ENCODE results near the gene TMEM39B.
"Not testable (repeated sequence)": the region's sequence is repeated elsewhere in the genome, so short reads cannot be mapped to it uniquely, and the experiment has no call there.

The TMEM39B gene

DNA sequence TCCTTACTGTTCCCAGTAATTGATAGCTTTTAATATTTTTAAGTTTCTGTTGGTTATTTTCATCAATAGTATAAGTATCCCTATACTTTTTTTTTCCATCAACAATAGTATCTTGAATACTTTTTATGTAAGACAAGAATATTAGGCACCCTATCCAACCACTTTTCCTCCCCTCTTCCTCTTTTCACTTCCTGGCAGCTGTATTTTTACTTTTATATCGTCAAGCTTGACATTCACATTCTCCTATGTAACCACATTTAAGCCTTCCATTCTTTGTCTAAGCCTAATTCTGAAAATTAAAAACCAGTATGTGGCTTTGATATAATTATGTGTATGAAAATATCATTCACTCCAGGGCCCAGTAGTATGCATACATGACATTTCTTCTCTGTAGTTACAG lies 9.3 kb downstream of the TMEM39B start:
- H3K27ac ChIP-seq (ENCODE audit: low read length, poor library complexity, severe bottlenecking): no peak overlapping the region
- H4K91ac ChIP-seq (ENCODE audit: low read length): no peak overlapping the region
- H2BK5ac ChIP-seq (ENCODE audit: low read depth, low read length, poor library complexity, severe bottlenecking): no peak overlapping the region
- H2AFZ ChIP-seq (ENCODE audit: low read depth, low read length): no peak overlapping the region
- DNase-seq: no peak
- H2BK15ac ChIP-seq (ENCODE audit: low read depth, poor library complexity, severe bottlenecking): no peak overlapping the region
- H3K36me3 ChIP-seq (ENCODE audit: control insufficient read depth in 1 of 2, insufficient read depth in 2 of 2, low read depth in 1 of 2, low read length in 2 of 2): peaks cover 42 to 65% of the 10 kb centered on the region in 2 experiments
- H3K4ac ChIP-seq (ENCODE audit: low read depth in 1 of 2, low read length in 2 of 2): no peak overlapping the region
- no peak overlapping the region for H4K8ac ChIP-seq (ENCODE audit: low read length)
- no peak overlapping the region for H3K9ac ChIP-seq (ENCODE audit: low read length)
- H3K14ac ChIP-seq (ENCODE audit: low read length in 2 of 2): no peak overlapping the region
- no peak overlapping the region for H2BK12ac ChIP-seq (ENCODE audit: low read length in 2 of 2)
- no peak overlapping the region for H3K4me2 ChIP-seq (ENCODE audit: low read length, poor library complexity, severe bottlenecking)
- peaks cover 2% of the 10 kb centered on the region for H3K4me1 ChIP-seq (ENCODE audit: control insufficient read depth, insufficient read depth, low read depth, low read length)
- H3K18ac ChIP-seq (ENCODE audit: low read depth in 1 of 2, low read length in 2 of 2): no peak overlapping the region
- H2AK5ac ChIP-seq (ENCODE audit: low read length, severe bottlenecking): no peak overlapping the region
- no peak overlapping the region for H2BK120ac ChIP-seq (ENCODE audit: low read depth, low read length)
- 100% methylated on average over 1 of the region's 1 CpG for WGBS
- H3K27me3 ChIP-seq (ENCODE audit: control insufficient read depth in 1 of 2, insufficient read depth in 1 of 2, low read length in 2 of 2): no peaks in the 10 kb centered on the region
- H3K4me3 ChIP-seq (ENCODE audit: insufficient read depth in 1 of 2, low read depth in 1 of 2, low read length in 2 of 2): no peak overlapping the region
- no peak overlapping the region for H3K23ac ChIP-seq (ENCODE audit: low read length in 2 of 2)
- H3K79me1 ChIP-seq (replicated peaks; ENCODE audit: low read length, poor library complexity, severe bottlenecking): peaks cover 24% of the 10 kb centered on the region
- H3K9me3 ChIP-seq (ENCODE audit: control insufficient read depth, low read length): no peaks in the 10 kb centered on the region

DNA sequence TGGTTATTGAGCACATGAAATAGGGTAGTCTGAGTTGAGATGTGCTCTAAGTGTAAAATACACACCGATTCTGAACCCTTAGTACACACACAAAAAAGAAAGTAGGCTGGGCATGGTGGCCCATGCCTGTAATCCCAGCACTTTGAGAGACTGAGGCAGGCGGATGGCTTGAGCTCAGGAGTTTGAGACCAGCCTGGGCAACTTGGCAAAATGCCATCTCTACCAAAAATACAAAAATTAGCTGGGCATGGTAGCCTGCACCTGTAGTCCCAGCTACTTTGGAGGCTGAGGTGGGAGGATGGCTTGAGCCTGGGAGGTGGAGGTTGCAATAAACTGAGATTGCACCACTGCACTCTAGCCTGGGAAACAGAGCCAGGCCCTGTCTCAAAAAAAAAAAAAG lies 13.6 kb downstream of the TMEM39B start:
- H3K9ac ChIP-seq (ENCODE audit: low read length); H2BK15ac ChIP-seq (ENCODE audit: low read depth, poor library complexity, severe bottlenecking); H3K27ac ChIP-seq (ENCODE audit: low read length, poor library complexity, severe bottlenecking); H4K91ac ChIP-seq (ENCODE audit: low read length); H3K14ac ChIP-seq (ENCODE audit: low read length in 2 of 2); H3K4me1 ChIP-seq (ENCODE audit: control insufficient read depth, insufficient read depth, low read depth, low read length); H4K8ac ChIP-seq (ENCODE audit: low read length); H2BK12ac ChIP-seq (ENCODE audit: low read length in 2 of 2); H2BK5ac ChIP-seq (ENCODE audit: low read depth, low read length, poor library complexity, severe bottlenecking); H3K4me2 ChIP-seq (ENCODE audit: low read length, poor library complexity, severe bottlenecking); H3K18ac ChIP-seq (ENCODE audit: low read depth in 1 of 2, low read length in 2 of 2); H2AK5ac ChIP-seq (ENCODE audit: low read length, severe bottlenecking); H3K4ac ChIP-seq (ENCODE audit: low read depth in 1 of 2, low read length in 2 of 2); DNase-seq; H3K27me3 ChIP-seq (ENCODE audit: control insufficient read depth in 1 of 2, insufficient read depth in 1 of 2, low read length in 2 of 2); H2AFZ ChIP-seq (ENCODE audit: low read depth, low read length); H3K23ac ChIP-seq (ENCODE audit: low read length in 2 of 2); H2BK120ac ChIP-seq (ENCODE audit: low read depth, low read length); H3K9me3 ChIP-seq (ENCODE audit: control insufficient read depth, low read length); H3K4me3 ChIP-seq (ENCODE audit: insufficient read depth in 1 of 2, low read depth in 1 of 2, low read length in 2 of 2): not testable (repeated sequence)
- H3K36me3 ChIP-seq (ENCODE audit: control insufficient read depth in 1 of 2, insufficient read depth in 2 of 2, low read depth in 1 of 2, low read length in 2 of 2): peaks cover 39 to 56% of the 10 kb centered on the region in 2 experiments
- H3K79me1 ChIP-seq (replicated peaks; ENCODE audit: low read length, poor library complexity, severe bottlenecking): peaks cover 13% of the 10 kb centered on the region
- WGBS: 92% methylated on average over 2 of the region's 2 CpGs

DNA sequence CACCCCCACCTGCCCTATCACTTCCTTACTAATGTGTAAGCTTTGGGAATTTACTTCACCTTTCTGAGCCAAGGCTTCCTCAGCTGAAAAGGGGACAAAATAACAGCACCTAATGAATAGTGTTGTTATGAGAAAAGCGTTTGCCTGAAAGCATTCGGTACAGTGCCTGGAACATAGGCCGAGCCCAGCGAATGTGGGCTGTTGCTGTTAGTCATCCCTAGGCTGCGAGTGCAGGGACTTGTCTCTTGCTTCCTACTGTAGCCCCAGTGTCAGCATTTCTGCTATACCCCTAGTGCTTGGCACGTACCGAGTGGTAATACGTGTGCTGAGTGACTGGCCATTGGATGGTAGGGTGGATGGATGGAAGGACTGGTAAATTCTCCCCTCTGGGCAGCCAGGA lies 18.4 kb downstream of the TMEM39B start:
- Histone ChIP-seq H3K27ac (ENCODE audit: low read length, poor library complexity, severe bottlenecking) (no peak overlapping the region), H3K79me1 (replicated peaks; ENCODE audit: low read length, poor library complexity, severe bottlenecking) (peaks cover 4% of the 10 kb centered on the region), H3K4ac (ENCODE audit: low read depth in 1 of 2, low read length in 2 of 2) (no peak overlapping the region), H3K23ac (ENCODE audit: low read length in 2 of 2) (no peak overlapping the region), H3K9ac (ENCODE audit: low read length) (no peak overlapping the region), H2BK5ac (ENCODE audit: low read depth, low read length, poor library complexity, severe bottlenecking) (no peak overlapping the region), H4K8ac (ENCODE audit: low read length) (no peak overlapping the region), H2BK15ac (ENCODE audit: low read depth, poor library complexity, severe bottlenecking) (no peak overlapping the region), H3K4me3 (ENCODE audit: insufficient read depth in 1 of 2, low read depth in 1 of 2, low read length in 2 of 2) (no peak overlapping the region), H3K9me3 (ENCODE audit: control insufficient read depth, low read length) (no peaks in the 10 kb centered on the region), H3K36me3 (ENCODE audit: control insufficient read depth in 1 of 2, insufficient read depth in 2 of 2, low read depth in 1 of 2, low read length in 2 of 2) (peaks cover 57 to 63% of the 10 kb centered on the region in 2 experiments), H2AK5ac (ENCODE audit: low read length, severe bottlenecking) (no peak overlapping the region), H3K14ac (ENCODE audit: low read length in 2 of 2) (no peak overlapping the region), H2BK12ac (ENCODE audit: low read length in 2 of 2) (no peak overlapping the region), H3K4me1 (ENCODE audit: control insufficient read depth, insufficient read depth, low read depth, low read length) (no peaks in the 10 kb centered on the region), H2BK120ac (ENCODE audit: low read depth, low read length) (no peak overlapping the region), H2AFZ (ENCODE audit: low read depth, low read length) (no peak overlapping the region), H4K91ac (ENCODE audit: low read length) (no peak overlapping the region), H3K18ac (ENCODE audit: low read depth in 1 of 2, low read length in 2 of 2) (no peak overlapping the region), H3K4me2 (ENCODE audit: low read length, poor library complexity, severe bottlenecking) (no peak overlapping the region), H3K27me3 (ENCODE audit: control insufficient read depth in 1 of 2, insufficient read depth in 1 of 2, low read length in 2 of 2) (no peaks in the 10 kb centered on the region)
- DNase-seq: no peak
- 98% methylated on average over 8 of the region's 8 CpGs for WGBS

- Histone ChIP-seq H3K79me1 (replicated peaks; ENCODE audit: low read length, poor library complexity, severe bottlenecking) (peaks cover 2% of the 10 kb centered on the region), H3K23ac (ENCODE audit: low read length in 2 of 2) (peak overlapping the region in 1 of 2 experiments; percentile 40), H3K9ac (ENCODE audit: low read length) (no peak overlapping the region), H4K91ac (ENCODE audit: low read length) (no peak overlapping the region), H2BK12ac (ENCODE audit: low read length in 2 of 2) (no peak overlapping the region), H3K4me1 (ENCODE audit: control insufficient read depth, insufficient read depth, low read depth, low read length) (no peaks in the 10 kb centered on the region), H2AFZ (ENCODE audit: low read depth, low read length) (no peak overlapping the region), H3K27me3 (ENCODE audit: control insufficient read depth in 1 of 2, insufficient read depth in 1 of 2, low read length in 2 of 2) (no peaks in the 10 kb centered on the region), H4K8ac (ENCODE audit: low read length) (no peak overlapping the region), H2BK5ac (ENCODE audit: low read depth, low read length, poor library complexity, severe bottlenecking) (no peak overlapping the region), H3K27ac (ENCODE audit: low read length, poor library complexity, severe bottlenecking) (no peak overlapping the region), H2BK120ac (ENCODE audit: low read depth, low read length) (no peak overlapping the region), H2BK15ac (ENCODE audit: low read depth, poor library complexity, severe bottlenecking) (no peak overlapping the region), H3K4ac (ENCODE audit: low read depth in 1 of 2, low read length in 2 of 2) (no peak overlapping the region), H3K36me3 (ENCODE audit: control insufficient read depth in 1 of 2, insufficient read depth in 2 of 2, low read depth in 1 of 2, low read length in 2 of 2) (peaks cover 57 to 62% of the 10 kb centered on the region in 2 experiments), H3K4me3 (ENCODE audit: insufficient read depth in 1 of 2, low read depth in 1 of 2, low read length in 2 of 2) (no peak overlapping the region), H3K14ac (ENCODE audit: low read length in 2 of 2) (no peak overlapping the region), H3K4me2 (ENCODE audit: low read length, poor library complexity, severe bottlenecking) (no peak overlapping the region), H2AK5ac (ENCODE audit: low read length, severe bottlenecking) (no peak overlapping the region), H3K9me3 (ENCODE audit: control insufficient read depth, low read length) (no peaks in the 10 kb centered on the region), H3K18ac (ENCODE audit: low read depth in 1 of 2, low read length in 2 of 2) (no peak overlapping the region)
- no peak for DNase-seq
- 97% methylated on average over 15 of the region's 15 CpGs for WGBS
These were observed 18.9 kb downstream of the TMEM39B start for GRCh38 chr1:32091591-32091990.
